SK-N-SH treated with all-trans-retinoic acid at 6 μM for 48 hours (cell line): ENCODE measurements around the gene MIPOL1.

Experiments used
- ATAC-seq: fragments of 200-7000 bp; cut with Tn5 transposase; 3 replicates; pipeline ENCODE4 v1.9.1; 2020; ENCODE audit warnings: mild to moderate bottlenecking, moderate library complexity
- ARNTL ChIP-seq: fragments of 450-650 bp; formaldehyde crosslinking; IDR thresholded peaks from 2 replicates; pipeline ENCODE4 v1.5.0; 2020; ENCODE audit warnings: low read depth, mild to moderate bottlenecking, moderate library complexity, borderline replicate concordance
- BACH2 ChIP-seq: fragments of 250-450 bp; sonication (Bioruptor Pico); IDR thresholded peaks from 2 replicates; pipeline ENCODE4 v1.9.0; 2021; ENCODE audit warnings: mild to moderate bottlenecking, borderline replicate concordance
- CSDC2 ChIP-seq: fragments of 250-450 bp; sonication (Bioruptor Pico); IDR thresholded peaks from 2 replicates; pipeline ENCODE4 v1.5.0; 2020; ENCODE audit warnings: mild to moderate bottlenecking, moderate library complexity
- ESRRG ChIP-seq: fragments of 250-450 bp; sonication (Bioruptor Pico); IDR thresholded peaks from 2 replicates; pipeline ENCODE4 v1.6.1; 2021; ENCODE audit warnings: mild to moderate bottlenecking
- GLIS3 ChIP-seq: fragments of 250-450 bp; sonication (Bioruptor Pico); IDR thresholded peaks from 2 replicates; pipeline ENCODE4 v1.5.0; 2020; ENCODE audit warnings: mild to moderate bottlenecking, moderate library complexity
- ISL1 ChIP-seq: fragments of 250-450 bp; sonication (Bioruptor Pico); IDR thresholded peaks from 2 replicates; pipeline ENCODE4 v2.1.2; 2022; ENCODE audit warnings: mild to moderate bottlenecking, moderate library complexity
- OSR1 ChIP-seq: fragments of 250-450 bp; sonication (Bioruptor Pico); IDR thresholded peaks from 2 replicates; pipeline ENCODE4 v1.8.0; 2022; ENCODE audit warnings: moderate library complexity, mild to moderate bottlenecking, inconsistent platforms
- PPARA ChIP-seq: fragments of 250-450 bp; sonication (Bioruptor Pico); IDR thresholded peaks from 2 replicates; pipeline ENCODE4 v1.5.0; 2020; ENCODE audit warnings: mild to moderate bottlenecking, borderline replicate concordance
- RARB ChIP-seq: fragments of 250-450 bp; sonication (Bioruptor Pico); IDR thresholded peaks from 2 replicates; pipeline ENCODE4 v1.8.0; 2021; ENCODE audit warnings: mild to moderate bottlenecking, moderate library complexity
- SNAI2 ChIP-seq: fragments of 250-450 bp; sonication (Bioruptor Pico); IDR thresholded peaks from 2 replicates; pipeline ENCODE4 v1.5.0; 2020; ENCODE audit warnings: mild to moderate bottlenecking, moderate library complexity
- TCF4 ChIP-seq: fragments of 250-450 bp; sonication (Bioruptor Pico); IDR thresholded peaks from 2 replicates; pipeline ENCODE4 v1.8.0; 2021; ENCODE audit warnings: mild to moderate bottlenecking, moderate library complexity, borderline replicate concordance
- TOX ChIP-seq: fragments of 250-450 bp; sonication (Bioruptor Pico); IDR thresholded peaks from 2 replicates; pipeline ENCODE4 v1.8.0; 2021; ENCODE audit warnings: mild to moderate bottlenecking, moderate library complexity, borderline replicate concordance
- ZC3H10 ChIP-seq: fragments of 250-450 bp; sonication (Bioruptor Pico); IDR thresholded peaks from 2 replicates; pipeline ENCODE4 v1.5.1; 2021; ENCODE audit warnings: mild to moderate bottlenecking, moderate library complexity
- ZFP3 ChIP-seq: fragments of 250-450 bp; sonication (Bioruptor Pico); IDR thresholded peaks from 2 replicates; pipeline ENCODE4 v1.5.0; 2020; ENCODE audit warnings: mild to moderate bottlenecking, moderate library complexity
- ZFP30 ChIP-seq: fragments of 450-650 bp; formaldehyde crosslinking; IDR thresholded peaks from 2 replicates; pipeline ENCODE4 v1.5.0; 2022; ENCODE audit warnings: mild to moderate bottlenecking, moderate library complexity
- ZNF565 ChIP-seq: fragments of 450-650 bp; formaldehyde crosslinking; conservative IDR thresholded peaks from 2 replicates; pipeline ENCODE4 v1.5.0; 2020; ENCODE audit warnings: low read depth, mild to moderate bottlenecking, moderate library complexity
- ZNF70 ChIP-seq: fragments of 450-650 bp; formaldehyde crosslinking; IDR thresholded peaks from 2 replicates; pipeline ENCODE4 v1.5.0; 2020; ENCODE audit warnings: mild to moderate bottlenecking, moderate library complexity
- ZNF8 ChIP-seq: fragments of 450-650 bp; formaldehyde crosslinking; IDR thresholded peaks from 2 replicates; pipeline ENCODE4 v1.5.0; 2020; ENCODE audit warnings: mild to moderate bottlenecking, moderate library complexity
- TF ChIP-seq, protein P1 (sequence below): fragments of 250-450 bp; sonication (Bioruptor Pico); IDR thresholded peaks from 2 replicates; pipeline ENCODE4 v1.5.1; 2020; ENCODE audit warnings: low read depth, mild to moderate bottlenecking, moderate library complexity
- TF ChIP-seq, protein P2 (sequence below): fragments of 250-450 bp; sonication (Bioruptor Pico); IDR thresholded peaks from 2 replicates; pipeline ENCODE4 v1.5.0; 2020; ENCODE audit warnings: mild to moderate bottlenecking, moderate library complexity
- TF ChIP-seq, protein P3 (sequence below): fragments of 250-450 bp; sonication (Bioruptor Pico); IDR thresholded peaks from 2 replicates; pipeline ENCODE4 v1.8.0; 2020; ENCODE audit warnings: mild to moderate bottlenecking, moderate library complexity, borderline replicate concordance
- TF ChIP-seq, protein P4 (sequence below): fragments of 250-450 bp; sonication (Bioruptor Pico); IDR thresholded peaks from 2 replicates; pipeline ENCODE4 v1.8.0; 2021; ENCODE audit warnings: low read depth, mild to moderate bottlenecking, moderate library complexity, borderline replicate concordance

The MIPOL1 gene

GRCh38 chr14:37559386-37559785, 361.6 kb downstream of the MIPOL1 start:
- TF ChIP-seq TOX (CRISPR knock-in tag) (no peak), ZNF8 (no peak), PPARA (CRISPR knock-in tag) (no peak), ARNTL (CRISPR knock-in tag) (no peak), OSR1 (CRISPR knock-in tag) (no peak), ZC3H10 (CRISPR knock-in tag) (no peak), CSDC2 (CRISPR knock-in tag) (no peak), ZFP30 (CRISPR knock-in tag) (no peak), ESRRG (CRISPR knock-in tag) (no peak), SNAI2 (CRISPR knock-in tag) (no peak), BACH2 (CRISPR knock-in tag) (no peak), GLIS3 (CRISPR knock-in tag) (no peak), ZNF70 (CRISPR knock-in tag) (no peak), ZNF565 (no peak), ZFP3 (no peak), RARB (CRISPR knock-in tag) (no peak)
- TF ChIP-seq, protein P1, sequence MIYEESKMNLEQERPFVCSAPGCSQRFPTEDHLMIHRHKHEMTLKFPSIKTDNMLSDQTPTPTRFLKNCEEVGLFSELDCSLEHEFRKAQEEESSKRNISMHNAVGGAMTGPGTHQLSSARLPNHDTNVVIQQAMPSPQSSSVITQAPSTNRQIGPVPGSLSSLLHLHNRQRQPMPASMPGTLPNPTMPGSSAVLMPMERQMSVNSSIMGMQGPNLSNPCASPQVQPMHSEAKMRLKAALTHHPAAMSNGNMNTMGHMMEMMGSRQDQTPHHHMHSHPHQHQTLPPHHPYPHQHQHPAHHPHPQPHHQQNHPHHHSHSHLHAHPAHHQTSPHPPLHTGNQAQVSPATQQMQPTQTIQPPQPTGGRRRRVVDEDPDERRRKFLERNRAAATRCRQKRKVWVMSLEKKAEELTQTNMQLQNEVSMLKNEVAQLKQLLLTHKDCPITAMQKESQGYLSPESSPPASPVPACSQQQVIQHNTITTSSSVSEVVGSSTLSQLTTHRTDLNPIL (CRISPR knock-in tag): no peak
- TF ChIP-seq, protein P2, sequence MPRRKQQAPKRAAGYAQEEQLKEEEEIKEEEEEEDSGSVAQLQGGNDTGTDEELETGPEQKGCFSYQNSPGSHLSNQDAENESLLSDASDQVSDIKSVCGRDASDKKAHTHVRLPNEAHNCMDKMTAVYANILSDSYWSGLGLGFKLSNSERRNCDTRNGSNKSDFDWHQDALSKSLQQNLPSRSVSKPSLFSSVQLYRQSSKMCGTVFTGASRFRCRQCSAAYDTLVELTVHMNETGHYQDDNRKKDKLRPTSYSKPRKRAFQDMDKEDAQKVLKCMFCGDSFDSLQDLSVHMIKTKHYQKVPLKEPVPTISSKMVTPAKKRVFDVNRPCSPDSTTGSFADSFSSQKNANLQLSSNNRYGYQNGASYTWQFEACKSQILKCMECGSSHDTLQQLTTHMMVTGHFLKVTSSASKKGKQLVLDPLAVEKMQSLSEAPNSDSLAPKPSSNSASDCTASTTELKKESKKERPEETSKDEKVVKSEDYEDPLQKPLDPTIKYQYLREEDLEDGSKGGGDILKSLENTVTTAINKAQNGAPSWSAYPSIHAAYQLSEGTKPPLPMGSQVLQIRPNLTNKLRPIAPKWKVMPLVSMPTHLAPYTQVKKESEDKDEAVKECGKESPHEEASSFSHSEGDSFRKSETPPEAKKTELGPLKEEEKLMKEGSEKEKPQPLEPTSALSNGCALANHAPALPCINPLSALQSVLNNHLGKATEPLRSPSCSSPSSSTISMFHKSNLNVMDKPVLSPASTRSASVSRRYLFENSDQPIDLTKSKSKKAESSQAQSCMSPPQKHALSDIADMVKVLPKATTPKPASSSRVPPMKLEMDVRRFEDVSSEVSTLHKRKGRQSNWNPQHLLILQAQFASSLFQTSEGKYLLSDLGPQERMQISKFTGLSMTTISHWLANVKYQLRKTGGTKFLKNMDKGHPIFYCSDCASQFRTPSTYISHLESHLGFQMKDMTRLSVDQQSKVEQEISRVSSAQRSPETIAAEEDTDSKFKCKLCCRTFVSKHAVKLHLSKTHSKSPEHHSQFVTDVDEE: no peak
- ATAC-seq: no peak

GRCh38 chr14:37563189-37563588, 365.5 kb downstream of the MIPOL1 start:
- TF ChIP-seq CSDC2 (CRISPR knock-in tag) (no peak), ZC3H10 (CRISPR knock-in tag) (no peak), ISL1 (CRISPR knock-in tag) (no peak), TCF4 (no peak), ZNF70 (CRISPR knock-in tag) (no peak), ZNF8 (no peak), RARB (CRISPR knock-in tag) (no peak), ESRRG (CRISPR knock-in tag) (no peak), OSR1 (CRISPR knock-in tag) (no peak)
- TF ChIP-seq, protein P3, sequence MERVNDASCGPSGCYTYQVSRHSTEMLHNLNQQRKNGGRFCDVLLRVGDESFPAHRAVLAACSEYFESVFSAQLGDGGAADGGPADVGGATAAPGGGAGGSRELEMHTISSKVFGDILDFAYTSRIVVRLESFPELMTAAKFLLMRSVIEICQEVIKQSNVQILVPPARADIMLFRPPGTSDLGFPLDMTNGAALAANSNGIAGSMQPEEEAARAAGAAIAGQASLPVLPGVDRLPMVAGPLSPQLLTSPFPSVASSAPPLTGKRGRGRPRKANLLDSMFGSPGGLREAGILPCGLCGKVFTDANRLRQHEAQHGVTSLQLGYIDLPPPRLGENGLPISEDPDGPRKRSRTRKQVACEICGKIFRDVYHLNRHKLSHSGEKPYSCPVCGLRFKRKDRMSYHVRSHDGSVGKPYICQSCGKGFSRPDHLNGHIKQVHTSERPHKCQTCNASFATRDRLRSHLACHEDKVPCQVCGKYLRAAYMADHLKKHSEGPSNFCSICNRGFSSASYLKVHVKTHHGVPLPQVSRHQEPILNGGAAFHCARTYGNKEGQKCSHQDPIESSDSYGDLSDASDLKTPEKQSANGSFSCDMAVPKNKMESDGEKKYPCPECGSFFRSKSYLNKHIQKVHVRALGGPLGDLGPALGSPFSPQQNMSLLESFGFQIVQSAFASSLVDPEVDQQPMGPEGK (CRISPR knock-in tag): no peak
- TF ChIP-seq, protein P2: no peak
- ATAC-seq: no peak

GRCh38 chr14:37565550-37565949, 367.8 kb downstream of the MIPOL1 start:
- no peak for ATAC-seq
- TF ChIP-seq ZNF70 (CRISPR knock-in tag) (no peak), ARNTL (CRISPR knock-in tag) (no peak), ISL1 (CRISPR knock-in tag) (no peak), ZNF8 (no peak), TOX (CRISPR knock-in tag) (no peak), ESRRG (CRISPR knock-in tag) (no peak)
- TF ChIP-seq, protein P4, sequence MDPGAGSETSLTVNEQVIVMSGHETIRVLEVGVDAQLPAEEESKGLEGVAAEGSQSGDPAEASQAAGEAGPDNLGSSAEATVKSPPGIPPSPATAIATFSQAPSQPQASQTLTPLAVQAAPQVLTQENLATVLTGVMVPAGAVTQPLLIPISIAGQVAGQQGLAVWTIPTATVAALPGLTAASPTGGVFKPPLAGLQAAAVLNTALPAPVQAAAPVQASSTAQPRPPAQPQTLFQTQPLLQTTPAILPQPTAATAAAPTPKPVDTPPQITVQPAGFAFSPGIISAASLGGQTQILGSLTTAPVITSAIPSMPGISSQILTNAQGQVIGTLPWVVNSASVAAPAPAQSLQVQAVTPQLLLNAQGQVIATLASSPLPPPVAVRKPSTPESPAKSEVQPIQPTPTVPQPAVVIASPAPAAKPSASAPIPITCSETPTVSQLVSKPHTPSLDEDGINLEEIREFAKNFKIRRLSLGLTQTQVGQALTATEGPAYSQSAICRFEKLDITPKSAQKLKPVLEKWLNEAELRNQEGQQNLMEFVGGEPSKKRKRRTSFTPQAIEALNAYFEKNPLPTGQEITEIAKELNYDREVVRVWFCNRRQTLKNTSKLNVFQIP (CRISPR knock-in tag): no peak
- TF ChIP-seq, protein P2: no peak
